HL-60/S4 (cell line): ENCODE data around the gene SARDH.

Experiments
- in situ Hi-C: fragments of 300-500 bp; cut with MboI; formaldehyde crosslinking; loops from 2 replicates; pipeline ENCODE4 v1.14.3; 2022; ENCODE audit warnings: low sequenced_read_pairs

The SARDH gene

DNA sequence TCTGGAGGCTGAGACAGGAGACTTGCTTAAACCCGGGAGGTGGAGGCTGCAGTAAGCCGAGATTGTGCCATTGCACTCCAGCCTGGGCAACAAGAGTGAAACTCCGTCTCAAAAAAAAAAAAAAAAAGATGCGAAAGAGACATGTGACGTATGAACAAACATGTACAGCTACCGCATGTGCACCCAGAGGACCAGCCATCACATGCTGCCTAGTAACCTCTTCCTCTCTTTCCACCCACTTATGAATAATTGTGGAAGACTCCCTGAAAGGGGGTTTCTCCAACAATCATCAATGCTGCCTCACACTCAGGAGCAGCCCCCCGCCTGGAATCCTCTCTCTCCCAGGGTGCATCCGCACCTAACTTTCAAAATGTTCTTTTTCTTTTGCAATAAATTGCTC lies 2.2 kb downstream of the SARDH start:
- in situ Hi-C loops = no loop called here

DNA sequence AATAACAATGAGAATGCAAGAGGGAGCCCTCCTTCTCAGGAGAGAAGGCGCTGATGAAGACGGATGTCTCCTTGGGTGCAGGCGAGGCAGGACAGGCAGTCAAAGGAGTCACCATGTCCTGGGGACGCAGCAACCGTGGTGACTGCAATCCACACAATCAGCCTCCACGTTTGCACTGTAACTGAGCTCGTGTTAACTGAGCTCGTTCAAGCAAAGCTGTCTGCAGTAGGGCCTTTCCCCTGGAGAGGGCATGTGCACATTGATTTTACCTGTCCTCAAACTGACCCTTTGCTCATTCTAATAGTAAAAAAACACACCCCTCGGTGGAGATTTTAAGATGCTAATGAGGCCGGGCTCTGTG lies 2.8 kb downstream of the SARDH start:
- in situ Hi-C loops = no loop called here

DNA sequence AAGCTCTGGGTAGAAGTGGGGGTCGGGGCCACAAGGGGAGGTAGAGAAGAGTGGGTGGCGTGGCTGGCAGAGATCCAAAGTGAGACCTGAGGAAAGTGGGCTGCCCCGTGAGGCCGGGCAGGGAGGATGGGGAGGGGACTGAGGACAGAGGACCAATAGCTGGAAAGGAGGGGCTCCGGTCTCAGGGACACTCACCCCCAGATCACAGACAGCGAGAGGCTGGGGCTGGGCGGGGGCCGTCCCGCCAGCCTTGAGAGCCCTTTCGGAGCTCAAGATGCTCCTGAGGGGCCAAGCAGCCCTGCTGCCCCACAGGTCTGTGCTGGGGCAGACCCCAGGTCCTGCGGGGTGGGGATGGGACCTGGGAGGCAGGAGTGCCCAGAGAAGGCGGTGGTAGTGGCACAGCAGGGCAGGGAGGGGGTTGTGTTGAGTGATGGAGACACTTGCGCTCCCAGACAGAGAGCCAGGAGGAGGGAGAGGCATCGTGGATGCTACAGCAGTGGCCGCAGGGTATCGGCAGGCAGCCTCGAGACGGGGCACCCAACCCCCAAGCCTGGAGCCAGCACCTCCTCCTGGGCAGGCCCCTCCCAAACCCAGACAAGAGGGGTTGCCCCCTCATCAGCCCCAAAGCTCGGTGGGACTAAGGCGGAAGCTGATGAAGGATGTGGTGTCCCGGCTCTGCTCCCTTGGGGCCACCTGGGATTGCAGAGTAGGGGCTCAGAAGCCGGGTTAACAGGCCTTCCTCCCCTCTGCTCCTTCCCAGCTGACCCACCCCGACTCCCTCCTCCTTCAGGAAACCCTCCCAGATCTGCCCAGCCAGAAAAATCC lies 3.4 kb downstream of the SARDH start:
- in situ Hi-C loops = no loop called here

DNA sequence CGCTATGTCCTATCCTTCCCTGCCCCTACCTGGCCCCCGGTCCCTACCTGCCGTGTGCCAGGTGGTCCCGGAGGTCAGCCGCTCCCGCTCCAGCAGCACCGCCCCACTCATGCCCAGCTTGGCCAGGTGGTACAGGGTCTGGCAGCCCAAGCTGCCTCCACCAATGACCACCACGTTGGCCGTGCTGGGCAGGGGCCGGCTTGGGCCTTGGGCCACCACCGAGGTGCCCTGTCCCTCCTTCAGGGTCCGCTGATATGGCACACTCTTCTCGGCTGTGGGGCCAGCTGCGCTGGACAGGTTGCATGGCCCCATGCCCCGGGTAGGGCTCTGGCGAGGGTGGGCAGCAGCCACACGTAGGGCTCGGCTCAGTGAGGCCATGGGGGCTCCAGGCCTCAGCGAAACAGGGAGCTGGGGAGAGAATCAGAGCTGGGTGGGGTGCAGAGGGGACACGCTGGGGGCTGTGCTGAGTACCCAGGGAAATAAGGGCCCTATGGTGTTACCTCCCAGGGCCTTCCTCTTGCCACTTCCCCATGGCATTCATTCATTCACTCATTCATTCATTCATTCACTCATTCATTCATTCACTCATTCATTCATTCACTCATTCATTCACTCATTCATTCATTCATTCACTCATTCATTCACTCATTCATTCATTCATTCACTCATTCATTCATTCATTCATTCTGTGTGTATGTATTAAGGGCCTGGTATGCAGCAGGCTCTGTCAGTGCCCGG lies 4.2 kb downstream of the SARDH start:
- in situ Hi-C loops = no loop called here

DNA sequence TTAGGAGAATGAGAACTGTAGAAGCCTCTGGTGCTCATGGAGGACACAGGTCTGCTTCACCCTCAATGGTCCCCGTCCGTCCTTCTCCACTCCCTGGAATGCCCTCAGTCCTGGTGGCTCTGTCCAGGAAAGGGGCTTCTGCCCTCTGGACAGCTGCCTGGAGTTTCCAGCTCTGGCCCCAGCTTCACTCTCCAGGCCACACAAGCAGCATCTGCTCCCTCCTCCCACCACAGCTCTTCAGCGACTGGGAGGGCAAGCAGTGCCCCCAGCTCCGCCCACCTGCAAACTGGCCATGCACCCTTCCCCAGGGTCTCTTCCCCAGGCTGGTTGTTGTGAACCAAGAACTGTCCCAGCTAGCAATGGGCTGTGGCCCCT lies 4.7 kb downstream of the SARDH start:
- in situ Hi-C loops = no loop called here

DNA sequence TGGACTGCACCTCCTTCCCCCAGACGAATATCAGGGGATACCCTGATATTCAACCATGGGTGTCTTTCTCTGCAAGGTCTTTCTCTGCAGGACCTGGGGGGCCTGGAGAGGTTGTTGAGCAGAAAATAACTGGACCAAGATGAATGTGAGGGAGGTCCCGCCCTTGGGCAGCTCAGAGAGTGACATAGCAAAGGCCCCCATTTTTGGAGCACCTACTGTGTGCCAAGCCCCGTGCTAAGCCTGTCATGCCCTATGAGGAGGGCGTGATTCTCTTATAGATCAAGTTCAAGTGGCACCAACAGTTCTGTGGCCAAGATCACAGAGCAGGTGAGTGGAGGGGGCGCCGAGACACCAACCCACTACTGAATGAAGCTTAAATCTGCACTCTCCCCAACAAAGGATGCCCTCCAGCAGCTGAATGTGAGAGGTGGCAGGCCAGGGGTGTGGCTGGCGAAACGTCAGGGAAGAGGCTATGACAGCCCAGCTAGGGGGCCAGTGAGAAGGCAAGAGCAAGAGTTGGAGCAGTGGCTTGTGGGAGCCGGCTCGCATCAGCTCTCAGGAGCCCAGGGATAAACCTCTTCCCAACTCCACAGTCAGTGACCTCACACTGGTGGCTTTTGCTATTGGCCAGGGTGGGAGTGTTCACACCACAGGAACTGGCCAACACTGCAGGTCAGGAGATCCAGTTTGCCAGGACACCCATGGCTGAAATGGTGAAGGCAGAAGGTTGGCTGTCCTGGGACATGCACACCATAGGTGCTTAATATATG lies 5.3 kb downstream of the SARDH start:
- in situ Hi-C loops = no loop called here

DNA sequence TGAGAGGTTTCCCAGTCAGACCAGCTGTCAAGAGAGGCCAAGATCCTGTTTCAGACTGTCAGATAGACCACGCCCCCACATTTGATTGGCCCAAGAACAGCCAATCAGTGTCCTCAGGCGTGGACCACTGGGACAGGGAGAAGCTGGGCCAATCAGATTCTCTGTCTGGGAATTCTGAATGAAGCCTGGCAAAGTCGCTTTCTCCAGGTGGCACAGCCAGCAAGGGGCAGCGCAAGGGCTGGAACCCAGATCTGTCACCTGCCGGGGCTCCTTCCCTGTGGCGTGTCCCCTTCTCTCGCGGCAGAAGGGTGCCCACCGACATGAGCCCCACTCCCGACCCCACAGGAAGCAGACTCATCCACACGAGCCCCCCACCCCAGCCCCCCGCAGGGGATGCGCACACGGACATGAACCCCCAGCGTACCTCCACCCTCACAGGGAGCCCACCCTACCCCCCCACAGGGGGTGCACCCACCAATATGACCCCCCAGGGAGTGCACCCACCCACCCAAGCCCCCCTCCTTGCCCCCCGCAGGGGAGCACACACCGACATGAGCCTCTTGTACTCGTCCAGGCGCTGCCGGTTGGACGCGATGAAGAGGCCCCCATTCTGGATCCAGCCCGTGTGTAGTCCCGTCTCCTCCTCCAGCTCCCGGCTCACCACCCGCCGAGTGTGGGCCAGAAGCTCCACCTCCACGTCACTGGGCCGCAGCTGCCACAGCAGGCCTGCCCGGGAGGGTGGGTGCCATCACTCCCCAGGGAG lies 6.1 kb downstream of the SARDH start:
- in situ Hi-C loops = no loop called here

DNA sequence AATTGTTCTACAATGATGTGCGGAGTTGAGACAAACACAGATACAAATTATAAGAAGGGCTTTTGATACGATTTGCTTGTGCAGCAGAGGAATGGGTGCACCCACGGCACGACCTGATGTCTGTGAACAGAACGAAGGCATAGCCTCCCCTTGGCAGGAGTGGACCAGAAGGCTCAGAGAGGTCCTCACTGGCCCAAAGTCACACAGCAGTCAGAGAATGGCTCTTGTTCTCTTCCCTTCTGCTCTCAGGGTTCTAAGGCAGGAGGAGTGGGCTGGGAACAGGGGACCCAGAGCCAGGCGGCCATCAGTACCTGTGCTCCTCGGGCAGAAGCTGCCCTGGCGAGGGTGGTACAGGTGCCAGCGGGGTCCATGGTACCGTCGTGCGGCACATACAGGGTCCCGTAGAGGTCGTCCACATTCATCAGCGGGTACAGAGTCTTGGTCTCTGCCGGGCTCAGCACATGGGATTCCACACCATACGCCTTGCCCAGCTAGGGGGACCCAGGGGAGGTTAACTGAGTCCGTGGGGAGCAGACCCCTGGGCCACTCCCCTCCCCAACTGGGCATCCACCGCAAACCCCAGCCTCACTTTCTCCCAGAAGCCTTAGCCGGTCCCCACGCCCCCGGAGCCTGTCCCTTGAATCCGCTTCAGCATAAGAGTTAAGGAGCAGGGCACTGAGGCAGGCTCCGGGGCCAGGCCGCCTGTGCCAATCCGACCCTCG lies 7.0 kb downstream of the SARDH start:
- in situ Hi-C loops = no loop called here

DNA sequence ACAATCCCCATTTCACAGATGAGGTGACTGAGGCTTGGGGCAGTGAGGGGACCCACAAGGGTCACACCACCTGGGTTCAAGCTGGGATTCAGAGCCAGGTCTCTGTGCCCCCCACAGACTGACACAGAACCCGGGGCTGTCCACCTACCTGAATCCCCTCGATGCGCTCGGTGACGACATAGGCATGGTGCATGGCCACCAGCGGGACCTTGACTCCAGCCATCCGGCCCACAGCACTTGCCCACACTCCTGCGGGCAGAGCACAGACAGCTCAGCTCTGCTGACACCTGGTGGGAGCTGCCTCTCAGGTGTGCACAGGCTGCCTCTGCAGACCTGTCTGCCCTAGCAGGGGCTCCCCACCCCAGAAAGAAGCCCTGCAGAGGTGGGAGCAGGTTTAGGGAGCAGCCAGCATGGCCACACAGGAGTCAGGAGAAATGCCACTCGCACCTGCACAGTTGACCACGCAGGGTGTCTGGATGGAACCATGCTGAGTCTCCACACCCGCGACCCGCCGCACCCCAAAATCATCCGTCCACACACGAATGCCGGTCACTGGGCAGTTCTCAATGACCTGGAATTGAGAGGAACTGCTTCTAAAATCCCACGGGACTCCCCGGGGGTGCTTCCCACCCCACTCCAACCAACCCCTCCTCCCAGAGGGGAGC lies 8.4 kb downstream of the SARDH start:
- in situ Hi-C loops = no loop called here

DNA sequence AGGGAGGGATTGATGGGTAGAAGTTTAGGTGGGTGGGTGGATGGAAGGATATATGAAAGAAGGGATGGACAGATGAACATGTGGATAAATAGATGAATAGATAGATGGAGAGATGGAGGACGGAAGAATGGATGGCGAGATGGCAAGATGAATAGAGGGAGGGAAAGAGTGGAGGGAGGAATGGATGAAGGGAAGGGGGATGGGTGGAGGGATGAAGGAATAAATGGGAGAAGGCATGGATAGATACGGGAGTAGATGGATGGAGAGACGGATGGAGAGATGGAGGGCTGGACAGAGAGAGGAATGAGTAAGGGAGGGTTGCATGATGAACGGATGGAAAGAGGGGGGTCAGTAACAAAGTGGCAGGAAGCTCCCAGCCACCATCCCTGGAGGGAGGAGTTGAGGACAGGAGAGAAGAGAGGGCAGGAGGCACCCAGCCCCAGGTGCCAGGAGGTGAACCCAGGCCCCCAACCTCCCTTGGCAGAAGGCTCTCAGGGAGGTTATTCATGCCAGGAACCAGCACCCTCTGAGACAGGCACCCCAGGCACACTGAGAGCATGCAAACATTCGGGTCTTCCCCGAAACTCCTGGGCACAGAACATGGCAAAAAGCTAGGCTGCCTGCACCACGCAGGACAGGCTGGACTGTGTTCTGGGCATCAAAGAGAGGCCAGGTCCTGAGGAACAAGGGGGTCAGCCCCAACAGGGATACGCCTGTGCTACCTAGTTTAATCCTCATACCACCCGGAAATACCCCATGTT lies 9.1 kb downstream of the SARDH start:
- in situ Hi-C loops = no loop called here

DNA sequence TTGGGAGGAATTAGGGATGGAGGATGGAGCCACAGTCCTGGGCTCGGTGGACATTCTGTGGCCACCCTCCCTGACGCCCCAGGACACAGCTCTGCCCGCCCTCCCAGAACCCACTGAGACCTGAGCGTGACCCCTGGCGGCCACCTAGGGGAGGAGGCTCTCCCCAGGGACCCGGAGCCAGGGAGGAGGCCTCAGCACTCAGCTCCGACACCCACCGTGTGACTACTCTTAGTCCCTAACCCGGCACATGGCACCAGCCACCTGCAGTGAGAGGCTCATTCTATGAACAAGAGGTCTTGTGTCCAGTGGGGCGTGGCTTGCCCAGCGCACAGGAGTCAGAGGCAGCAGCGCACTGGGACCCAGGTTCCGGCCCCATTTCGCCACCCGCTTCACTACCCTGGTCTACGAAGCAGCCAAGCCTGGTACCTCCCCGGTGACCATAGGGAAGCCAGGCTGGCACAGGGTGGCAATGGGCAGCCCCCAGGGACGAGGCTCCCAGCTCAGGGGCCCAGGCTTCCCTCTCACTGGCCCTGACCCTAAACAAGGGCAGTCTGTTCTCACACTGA lies 10.2 kb downstream of the SARDH start:
- in situ Hi-C loops = no loop called here

DNA sequence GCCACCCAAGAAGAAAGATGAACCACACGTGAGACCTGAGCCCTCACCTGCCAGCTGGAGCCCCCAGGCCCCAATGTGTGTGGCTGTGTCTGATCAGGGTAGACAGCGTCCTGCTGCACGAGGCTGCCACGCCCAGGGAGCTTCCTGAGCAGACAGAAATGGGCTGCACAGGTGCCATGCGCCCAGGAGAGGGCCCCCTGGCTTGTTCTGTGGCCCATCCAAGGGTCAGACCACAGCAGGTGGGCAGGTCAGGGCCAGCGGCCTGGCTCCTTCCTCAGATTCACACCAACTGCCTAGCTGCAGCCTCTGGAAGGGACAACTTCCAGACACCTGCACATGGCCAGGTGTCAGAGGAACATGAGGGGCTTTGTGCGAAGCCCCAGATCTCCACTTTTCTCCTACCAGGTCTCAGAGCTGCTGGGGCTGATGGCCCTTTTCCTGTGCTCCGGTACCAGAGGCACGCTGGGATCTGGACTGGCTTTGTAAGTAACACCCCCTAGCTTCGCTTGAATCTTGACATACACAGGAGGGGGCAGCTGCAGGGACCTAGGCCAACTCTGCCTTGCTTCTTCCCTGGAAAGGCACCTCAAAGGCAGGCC lies 10.8 kb downstream of the SARDH start:
- in situ Hi-C loops = no loop called here

DNA sequence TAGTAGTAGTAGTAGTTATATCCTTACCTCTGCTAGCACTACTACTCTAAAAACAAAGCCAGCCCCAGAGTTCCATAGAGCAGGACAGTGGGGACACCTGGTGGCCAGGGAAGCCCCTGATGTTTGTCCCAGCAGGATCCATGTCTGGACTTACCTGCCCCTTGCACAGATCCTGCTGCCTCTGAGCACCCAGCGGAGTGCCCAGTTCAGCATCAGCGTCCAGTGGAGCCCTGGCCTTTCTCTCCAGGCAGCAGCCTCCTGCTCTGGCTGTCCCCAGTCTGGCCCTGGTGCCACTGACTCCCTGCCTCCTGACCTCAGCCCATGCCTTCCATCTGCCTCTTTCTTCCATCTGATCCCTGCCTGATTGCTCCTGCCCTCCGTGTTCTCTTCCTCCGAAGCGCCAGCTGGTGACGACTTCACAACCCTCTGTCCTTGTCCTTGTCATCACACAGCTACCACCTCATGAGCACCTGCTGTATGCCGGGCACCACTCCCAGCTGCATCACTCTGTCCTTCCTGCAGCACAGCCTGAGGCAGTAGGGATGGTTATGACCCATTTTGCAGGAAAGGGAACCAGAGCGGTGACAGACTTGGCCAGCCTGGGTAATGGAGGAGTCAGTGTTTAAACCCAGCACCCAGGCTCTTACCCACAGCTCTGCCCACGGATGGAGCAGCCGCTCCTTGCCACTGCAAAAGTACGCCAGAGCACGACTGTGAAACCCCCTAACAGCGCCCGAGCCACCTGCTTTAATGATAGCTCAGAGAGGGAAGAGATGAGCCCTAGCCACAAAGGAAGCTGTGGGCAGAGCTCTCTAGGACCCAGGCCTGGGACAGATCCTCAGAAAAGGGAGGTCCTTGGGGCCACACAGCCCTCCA lies 11.5 kb downstream of the SARDH start:
- in situ Hi-C loops = no loop called here

DNA sequence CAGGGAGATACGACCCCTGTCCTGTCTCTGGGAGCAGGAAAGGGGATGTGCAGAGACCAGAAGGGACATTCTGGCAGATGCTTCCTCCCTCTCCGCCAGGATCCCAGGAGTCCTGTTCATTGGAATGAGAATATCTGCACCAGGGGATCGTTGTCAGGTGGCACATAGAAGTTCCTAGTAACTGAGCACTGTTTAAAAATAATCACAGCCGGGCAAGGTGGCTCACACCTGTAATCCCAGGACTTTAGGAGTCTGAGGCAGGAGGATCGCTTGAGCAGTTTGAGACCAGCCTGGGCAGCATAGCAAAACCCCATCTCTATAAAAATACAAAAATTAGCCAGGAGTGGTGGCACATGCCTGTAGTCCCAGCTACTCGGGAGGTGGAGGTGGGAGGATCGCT lies 12.3 kb downstream of the SARDH start:
- in situ Hi-C loops = no loop called here

DNA sequence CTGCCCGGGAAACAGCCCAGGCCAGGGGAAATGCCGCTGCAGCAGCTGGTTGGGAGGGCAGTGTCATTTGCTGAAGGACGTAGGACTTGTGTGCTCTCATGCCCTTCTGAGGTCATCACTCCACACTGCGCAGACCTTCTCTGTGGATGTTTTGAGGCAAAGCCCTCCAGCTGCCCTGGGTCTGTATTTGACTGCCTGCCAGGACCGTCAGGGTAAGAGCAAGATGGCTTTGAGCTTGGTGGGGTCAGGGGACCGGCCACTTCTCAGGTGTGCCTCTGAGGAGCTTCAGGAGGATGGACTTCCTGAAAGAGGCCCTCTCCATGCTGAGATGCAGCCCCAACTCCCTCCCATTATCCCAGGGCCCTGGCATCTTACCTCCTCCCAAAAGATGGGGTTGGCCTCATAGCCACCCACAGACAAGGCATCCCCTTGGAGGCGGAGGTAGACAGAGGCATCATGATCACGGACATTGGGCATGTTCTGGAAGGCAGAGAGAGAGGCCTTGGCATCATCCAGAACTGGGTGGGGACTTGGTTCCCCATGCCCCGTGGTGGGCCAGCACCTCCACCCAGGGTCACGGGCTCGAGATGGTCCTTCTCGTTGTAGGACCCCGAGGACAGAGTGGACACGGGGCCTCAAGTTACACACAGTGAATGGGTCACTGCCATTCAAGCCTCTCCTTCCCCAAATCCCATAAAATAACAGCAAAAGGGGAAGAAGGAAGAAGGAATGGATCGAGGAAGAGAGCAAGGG lies 19.4 kb downstream of the SARDH start:
- in situ Hi-C loops = no loop called here

DNA sequence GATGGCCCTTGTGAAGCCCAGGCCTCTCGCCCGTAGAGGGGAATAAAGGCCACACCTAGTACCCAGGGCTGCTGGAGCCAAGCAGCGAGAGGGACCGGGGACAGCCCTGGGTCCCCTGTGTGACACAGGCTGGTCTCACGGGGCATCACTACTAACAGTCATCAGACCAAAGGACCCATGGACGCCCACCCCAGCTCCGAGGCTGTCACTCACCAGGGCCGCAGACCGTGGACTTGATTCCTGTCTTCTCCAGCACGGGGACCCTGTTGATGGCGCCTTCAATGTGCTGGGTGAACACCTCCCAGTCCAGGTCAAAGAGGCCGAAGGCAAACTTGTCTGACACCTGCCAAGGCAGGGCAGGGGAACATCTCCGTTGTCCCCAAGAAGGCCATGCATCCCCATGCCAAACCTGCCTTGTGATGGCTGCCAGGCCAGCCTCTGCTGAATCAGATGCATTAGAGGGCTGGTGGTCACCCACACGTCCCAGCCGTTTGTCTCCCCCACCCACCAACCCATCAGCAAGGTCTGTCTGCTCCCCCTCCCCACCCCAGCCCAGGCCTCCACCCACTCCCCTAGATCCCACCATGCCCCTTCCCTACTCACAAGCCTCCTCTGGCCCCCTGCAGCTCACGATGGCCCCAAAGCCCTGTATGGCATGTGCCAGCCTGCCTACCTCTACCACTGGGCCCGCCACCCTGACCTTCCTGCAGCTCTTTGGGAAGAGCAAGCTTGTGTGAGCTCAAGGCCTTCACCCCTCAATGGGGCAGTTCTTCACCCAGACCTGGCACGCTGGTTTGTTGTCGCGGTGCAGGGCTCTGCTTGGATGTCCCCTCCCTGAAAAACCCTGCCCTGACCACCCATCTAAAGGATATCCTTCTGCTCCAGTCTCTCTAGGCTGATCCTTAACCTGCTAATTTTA lies 20.8 kb downstream of the SARDH start:
- in situ Hi-C loops = no loop called here
